Upper lobe of left lung (tissue), 6 donors: ENCODE measurements around the gene SEC16B. TPM values are rescaled to one million over a fixed set of nuclear protein-coding genes. Genes with fewer than 3 reads are reported as not detected.

Experiments used
- ATAC-seq, 2 donors: fragments of 200-7000 bp; cut with Tn5 transposase; one replicate each; pipeline ENCODE4 v1.9.1; 2022; ENCODE audit warnings: mild to moderate bottlenecking in 2 of 2, moderate library complexity in 2 of 2; ENCODE audit not compliant: low FRiP score in 2 of 2
- DNase-seq, 2 donors: peaks; one replicate each; pipeline ENCODE4 v3.0.0-alpha.2; 2019 to 2020
- H3K27ac ChIP-seq, 4 donors: fragments of 200-600 bp; sonication (generic); one replicate each; pipeline ENCODE4 v1.5.1; 2016 to 2019
- H3K27me3 ChIP-seq, 4 donors: fragments of 200-600 bp; sonication (generic); one replicate each; pipeline ENCODE4 v1.5.1; 2017 to 2019
- H3K36me3 ChIP-seq, 4 donors: fragments of 200-600 bp; sonication (generic); one replicate each; pipeline ENCODE4 v1.5.1; 2016 to 2019
- H3K4me1 ChIP-seq, 4 donors: fragments of 200-600 bp; sonication (generic); one replicate each; pipeline ENCODE4 v1.5.1; 2018 to 2019
- H3K4me3 ChIP-seq, 4 donors: fragments of 200-600 bp; sonication (generic); one replicate each; pipeline ENCODE4 v1.5.1; 2017 to 2019; ENCODE audit warnings: mild to moderate bottlenecking in 2 of 4, moderate library complexity in 1 of 4
- H3K9me3 ChIP-seq, 4 donors: fragments of 200-600 bp; sonication (generic); one replicate each; pipeline ENCODE4 v1.5.1; 2018 to 2019
- CTCF ChIP-seq, 6 experiments: fragments of 450-650 bp in 4 of 6; fragments of 200-600 bp in 2 of 6; sonication (generic) in 2 of 6; IDR thresholded peaks; one replicate each; pipeline ENCODE4 v1.5.1; 2016 to 2019; ENCODE audit warnings: antibody characterized with exemption in 6 of 6
- EP300 ChIP-seq, 4 donors: sonication (generic); formaldehyde crosslinking; IDR thresholded peaks; one replicate each; pipeline ENCODE4 v1.5.1; 2017; ENCODE audit warnings: antibody characterized with exemption in 4 of 4, control low read depth in 2 of 4
- POLR2A ChIP-seq, 4 donors: fragments of 450-650 bp; IDR thresholded peaks; one replicate each; pipeline ENCODE4 v1.5.1; 2016 to 2017; ENCODE audit warnings: antibody characterized with exemption in 4 of 4, mild to moderate bottlenecking in 2 of 4
- POLR2AphosphoS5 ChIP-seq, 2 donors: sonication (generic); formaldehyde crosslinking; IDR thresholded peaks; one replicate each; pipeline ENCODE4 v1.5.1; 2017; ENCODE audit warnings: antibody characterized with exemption in 2 of 2
- WGBS, 2 donors: methylation state at CpG; one replicate each; pipeline ENCODE4 v1.1.5; 2017 to 2018; 5-methylcytosine and 5-hydroxymethylcytosine counted together
- total RNA-seq, 6 donors: library from RNA; depleted of rRNA in 4 of 6; stranded (reverse); fragments of >200 nt in 4 of 6; gene quantifications; one replicate each; pipeline versions ENCODE4 v1.1.0 to v1.2.1, GENCODE V29; 2016 to 2021
- donor health status: DM: no; HTN: no; CAD: no; lungs with moderate emphysema.
- donor health status: DM: no; HTN: yes; CAD: no; lungs with severe emphysema.

Gene SEC16B
- total RNA-seq, 6 donors from 2014 or later: 1.3 to 26.2 (median 3.1) TPM

- no peak for ATAC-seq
- no peaks in the 10 kb centered on the region for H3K9me3 ChIP-seq
- no peak for DNase-seq
- H3K36me3 ChIP-seq: peaks cover 0 to 9% (median 0%) of the 10 kb centered on the region in 4 donors
- 92 to 93% methylated on average over 6 of the region's 6 CpGs for WGBS, 2 donors
- TF ChIP-seq CTCF (IDR thresholded peaks at IDR 0.05) (no peak), POLR2A (IDR thresholded peaks at IDR 0.05) (no peak), EP300 (IDR thresholded peaks at IDR 0.05) (no peak), POLR2AphosphoS5 (IDR thresholded peaks at IDR 0.05) (no peak)
- no peak overlapping the region for H3K27ac ChIP-seq
- no peak overlapping the region for H3K4me3 ChIP-seq
- no peaks in the 10 kb centered on the region for H3K27me3 ChIP-seq
- H3K4me1 ChIP-seq: no peaks in the 10 kb centered on the region
Measured at GRCh38 chr1:177953549-177953948, 16.3 kb downstream of the SEC16B start.

GRCh38 chr1:177952691-177953090 lies 17.2 kb downstream of the SEC16B start:
- no peaks in the 10 kb centered on the region for H3K4me1 ChIP-seq
- DNase-seq: no peak
- H3K9me3 ChIP-seq: no peaks in the 10 kb centered on the region
- ATAC-seq: no peak
- peaks cover 0 to 5% (median 0%) of the 10 kb centered on the region in 4 donors for H3K36me3 ChIP-seq
- no peak overlapping the region for H3K27ac ChIP-seq
- no peaks in the 10 kb centered on the region for H3K27me3 ChIP-seq
- H3K4me3 ChIP-seq: no peak overlapping the region
- 94% methylated on average over 9 of the region's 9 CpGs for WGBS, 2 donors
- TF ChIP-seq CTCF (IDR thresholded peaks at IDR 0.05) (no peak), POLR2A (IDR thresholded peaks at IDR 0.05) (no peak), EP300 (IDR thresholded peaks at IDR 0.05) (no peak), POLR2AphosphoS5 (IDR thresholded peaks at IDR 0.05) (no peak)

- DNase-seq (no peak), ATAC-seq (no peak)
- no peaks in the 10 kb centered on the region for H3K27me3 ChIP-seq
- H3K4me3 ChIP-seq: no peak overlapping the region
- H3K9me3 ChIP-seq: no peaks in the 10 kb centered on the region
- H3K27ac ChIP-seq: no peak overlapping the region
- no peaks in the 10 kb centered on the region for H3K4me1 ChIP-seq
- H3K36me3 ChIP-seq: peaks cover 0 to 5% (median 0%) of the 10 kb centered on the region in 4 donors
- 92 to 93% methylated on average over 7 of the region's 7 CpGs for WGBS, 2 donors
- TF ChIP-seq EP300 (IDR thresholded peaks at IDR 0.05): no peak
- TF ChIP-seq POLR2AphosphoS5 (IDR thresholded peaks at IDR 0.05): no peak
- no peak for TF ChIP-seq POLR2A (IDR thresholded peaks at IDR 0.05)
- no peak for TF ChIP-seq CTCF (IDR thresholded peaks at IDR 0.05)
Measured at GRCh38 chr1:177952249-177952648, 17.6 kb downstream of the SEC16B start.

- no peak overlapping the region for H3K4me3 ChIP-seq
- no peaks in the 10 kb centered on the region for H3K27me3 ChIP-seq
- DNase-seq: no peak
- ATAC-seq: no peak
- peaks cover 0 to 5% (median 0%) of the 10 kb centered on the region in 4 donors for H3K36me3 ChIP-seq
- no peaks in the 10 kb centered on the region for H3K9me3 ChIP-seq
- H3K4me1 ChIP-seq: no peaks in the 10 kb centered on the region
- TF ChIP-seq POLR2A (IDR thresholded peaks at IDR 0.05) (no peak), CTCF (IDR thresholded peaks at IDR 0.05) (no peak), POLR2AphosphoS5 (IDR thresholded peaks at IDR 0.05) (no peak), EP300 (IDR thresholded peaks at IDR 0.05) (no peak)
- H3K27ac ChIP-seq: no peak overlapping the region
Measured at GRCh38 chr1:177950506-177950905, 19.4 kb downstream of the SEC16B start.

GRCh38 chr1:177948336-177948972 lies 21.4 kb downstream of the SEC16B start:
- TF ChIP-seq CTCF (IDR thresholded peaks at IDR 0.05) (peak; percentile 67 to 84 (median 78)), EP300 (IDR thresholded peaks at IDR 0.05) (no peak)
- DNase-seq: peak in 1 of 2 donors; percentile 32
- 21% methylated on average over 8 of the region's 8 CpGs for WGBS, 2 donors
- H3K4me3 ChIP-seq: no peak overlapping the region
- no peaks in the 10 kb centered on the region for H3K27me3 ChIP-seq
- no peaks in the 10 kb centered on the region for H3K9me3 ChIP-seq
- H3K27ac ChIP-seq: no peak overlapping the region
- ATAC-seq: peak; percentile 66 to 79
- H3K4me1 ChIP-seq: no peaks in the 10 kb centered on the region
- H3K36me3 ChIP-seq: peaks cover 0 to under 1% (median 0%) of the 10 kb centered on the region in 4 donors
